ENCODE measurements around the gene NRG2. TPM values are rescaled to one million over a fixed set of nuclear protein-coding genes. Genes with fewer than 3 reads are reported as not detected.

Gene NRG2
- total RNA-seq, 4 donors from 2014 or later: 4.1 to 13.2 (median 7.0) TPM

DNA sequence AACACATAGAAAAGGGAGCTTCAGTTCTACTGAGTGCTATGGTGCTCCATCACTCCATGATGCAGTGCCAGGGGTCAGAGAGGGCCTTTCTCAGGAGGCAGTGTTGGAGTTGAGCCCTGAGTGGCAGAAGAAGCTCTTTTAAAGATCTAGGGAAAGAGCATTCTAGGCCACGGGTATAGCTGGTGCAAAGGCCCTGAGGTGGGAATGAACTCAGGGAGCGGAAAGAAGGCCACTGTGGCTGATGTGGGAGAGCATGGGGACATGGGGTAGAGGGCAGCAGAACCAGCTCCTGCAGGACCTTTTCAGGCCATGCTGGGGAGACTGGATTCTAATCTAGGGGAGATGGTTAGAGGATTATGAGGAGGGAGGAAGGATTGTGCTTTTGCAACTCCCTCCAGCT is 237.6 kb downstream of the NRG2 start:
- TF ChIP-seq, protein P1, sequence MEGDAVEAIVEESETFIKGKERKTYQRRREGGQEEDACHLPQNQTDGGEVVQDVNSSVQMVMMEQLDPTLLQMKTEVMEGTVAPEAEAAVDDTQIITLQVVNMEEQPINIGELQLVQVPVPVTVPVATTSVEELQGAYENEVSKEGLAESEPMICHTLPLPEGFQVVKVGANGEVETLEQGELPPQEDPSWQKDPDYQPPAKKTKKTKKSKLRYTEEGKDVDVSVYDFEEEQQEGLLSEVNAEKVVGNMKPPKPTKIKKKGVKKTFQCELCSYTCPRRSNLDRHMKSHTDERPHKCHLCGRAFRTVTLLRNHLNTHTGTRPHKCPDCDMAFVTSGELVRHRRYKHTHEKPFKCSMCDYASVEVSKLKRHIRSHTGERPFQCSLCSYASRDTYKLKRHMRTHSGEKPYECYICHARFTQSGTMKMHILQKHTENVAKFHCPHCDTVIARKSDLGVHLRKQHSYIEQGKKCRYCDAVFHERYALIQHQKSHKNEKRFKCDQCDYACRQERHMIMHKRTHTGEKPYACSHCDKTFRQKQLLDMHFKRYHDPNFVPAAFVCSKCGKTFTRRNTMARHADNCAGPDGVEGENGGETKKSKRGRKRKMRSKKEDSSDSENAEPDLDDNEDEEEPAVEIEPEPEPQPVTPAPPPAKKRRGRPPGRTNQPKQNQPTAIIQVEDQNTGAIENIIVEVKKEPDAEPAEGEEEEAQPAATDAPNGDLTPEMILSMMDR (IDR thresholded peaks at IDR 0.05; ENCODE audit: low read depth): no peak

GRCh38 chr5:139804800-139805397 is 238.2 kb downstream of the NRG2 start:
- TF ChIP-seq, protein P1 (IDR thresholded peaks at IDR 0.05; ENCODE audit: low read depth): no peak

DNA sequence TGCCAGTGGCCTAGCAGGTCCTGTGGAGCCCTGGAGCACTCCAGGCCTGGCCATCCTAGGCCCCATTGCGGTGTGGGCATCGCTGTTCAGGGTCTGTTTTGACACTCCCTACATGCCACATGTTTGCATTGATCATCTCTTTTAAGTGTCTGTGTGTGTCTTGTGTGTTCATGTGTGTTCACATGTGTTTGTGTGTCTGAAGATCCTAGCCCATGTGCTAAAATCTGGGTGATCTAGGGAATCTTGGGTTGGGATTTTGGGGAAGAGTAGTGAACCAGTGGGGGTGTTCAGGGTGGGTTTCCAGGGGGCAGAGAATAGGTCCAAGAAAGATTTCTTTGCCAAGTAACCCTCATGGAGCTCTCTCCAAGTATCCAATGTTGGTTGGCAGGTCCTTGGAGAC is 239.1 kb downstream of the NRG2 start:
- TF ChIP-seq, protein P1 (IDR thresholded peaks at IDR 0.05; ENCODE audit: low read depth): no peak

DNA sequence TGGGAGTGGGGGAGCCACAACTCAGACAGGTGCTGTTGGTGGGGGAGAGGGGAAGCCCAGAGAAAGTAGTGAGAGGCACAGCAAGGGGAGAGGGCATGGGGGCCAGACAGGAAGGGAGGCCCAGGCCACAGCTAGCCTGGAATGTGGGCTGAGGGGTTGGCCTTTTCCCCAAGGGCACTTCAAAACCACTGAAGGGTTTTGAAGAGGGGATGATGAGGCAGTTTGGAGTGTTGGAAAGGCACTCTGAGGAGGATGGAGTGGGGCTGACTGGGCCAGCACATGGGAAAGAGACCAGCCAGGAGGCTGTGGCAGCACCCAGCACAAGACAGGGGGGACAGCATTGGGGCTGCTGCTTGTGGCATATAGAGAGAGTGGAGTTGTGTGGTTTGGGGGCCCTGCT is 243.7 kb downstream of the NRG2 start:
- TF ChIP-seq, protein P1 (IDR thresholded peaks at IDR 0.05; ENCODE audit: low read depth): no peak

GRCh38 chr5:139798883-139799282 is 244.2 kb downstream of the NRG2 start:
- TF ChIP-seq, protein P1 (IDR thresholded peaks at IDR 0.05; ENCODE audit: low read depth): no peak

- TF ChIP-seq, protein P1 (IDR thresholded peaks at IDR 0.05; ENCODE audit: low read depth): no peak
Measured at GRCh38 chr5:139797856-139798510, 245.1 kb downstream of the NRG2 start.

GRCh38 chr5:139797335-139797734 is 245.8 kb downstream of the NRG2 start:
- TF ChIP-seq, protein P1 (IDR thresholded peaks at IDR 0.05; ENCODE audit: low read depth): no peak

Small RNA genes within 50 kb of the gene (small RNA-seq; reads per million reads assigned to genes)
- 0.49 reads per million for gene RF00019

Other genes starting within 250 kb of the NRG2 start
- gene PSD2, start 247.5 kb downstream of the NRG2 start, total RNA-seq: under 1 TPM in 1 of 4 donors, not detected in 3; 0.17 TPM
- gene PURA, start 70.8 kb upstream of the NRG2 start, total RNA-seq: 10 to 100 TPM; 25.6 to 41.7 (median 31.5) TPM
- 10 to 100 TPM; 21.7 to 26.6 (median 24.4) TPM for gene IGIP, start 82.6 kb upstream of the NRG2 start, total RNA-seq
- 100 to 1,000 TPM in 2 of 4 donors, 10 to 100 TPM in 2; 88.9 to 115 (median 106) TPM for gene CYSTM1, start 131.9 kb upstream of the NRG2 start, total RNA-seq